HepG2 (cell line): Measurements from ENCODE around the gene PRDM15. TPM values are rescaled to one million over a fixed set of nuclear protein-coding genes. Genes with fewer than 3 reads are reported as not detected.

Experiments used
- ARHGAP35 ChIP-seq: sonication (generic); formaldehyde crosslinking; IDR thresholded peaks from 2 replicates; pipeline ENCODE4 v1.9.0; 2022; ENCODE audit warnings: mild to moderate bottlenecking, inconsistent platforms, moderate library complexity, missing genetic modification reagents, borderline replicate concordance
- FOXO1 ChIP-seq: sonication (generic); formaldehyde crosslinking; IDR thresholded peaks from 2 replicates; pipeline ENCODE4 v1.4.0; 2020; ENCODE audit warnings: missing genetic modification reagents
- NFE2L2 ChIP-seq: fragments of 150-350 bp; IDR thresholded peaks from 2 replicates; pipeline ENCODE4 v1.6.1; 2014; ENCODE audit warnings: low read length
- NFYC ChIP-seq: IDR thresholded peaks from 2 replicates; pipeline ENCODE4 v1.6.1; 2016; ENCODE audit warnings: missing genetic modification reagents, missing compliant biosample characterization
- RARA ChIP-seq: IDR thresholded peaks from 2 replicates; pipeline ENCODE4 v1.6.1; 2016; ENCODE audit warnings: missing genetic modification reagents, missing compliant biosample characterization
- RNF2 ChIP-seq: fragments of 450-650 bp; conservative IDR thresholded peaks from 2 replicates; pipeline ENCODE4 v1.6.1; 2016; ENCODE audit warnings: low read depth
- RORA ChIP-seq: sonication (generic); formaldehyde crosslinking; IDR thresholded peaks from 2 replicates; pipeline ENCODE4 v1.5.0; 2020; ENCODE audit warnings: mild to moderate bottlenecking, missing genetic modification reagents, moderate library complexity
- STAG1 ChIP-seq: sonication (generic); formaldehyde crosslinking; IDR thresholded peaks from 2 replicates; pipeline ENCODE4 v1.4.0; 2020; ENCODE audit warnings: missing genetic modification reagents
- THAP11 ChIP-seq: IDR thresholded peaks from 2 replicates; pipeline ENCODE4 v1.6.1; 2016; ENCODE audit warnings: missing biosample characterization, missing genetic modification reagents
- ZNF234 ChIP-seq: sonication (generic); formaldehyde crosslinking; conservative IDR thresholded peaks from 2 replicates; pipeline ENCODE4 v1.5.1; 2020; ENCODE audit warnings: mild to moderate bottlenecking, missing genetic modification reagents
- ZNF337 ChIP-seq: sonication (generic); formaldehyde crosslinking; IDR thresholded peaks from 2 replicates; pipeline ENCODE4 v1.5.1; 2020; ENCODE audit warnings: missing genetic modification reagents, low read depth, mild to moderate bottlenecking, borderline replicate concordance
- ZNF383 ChIP-seq: sonication (generic); formaldehyde crosslinking; IDR thresholded peaks from 2 replicates; pipeline ENCODE4 v1.4.0; 2020; ENCODE audit warnings: missing genetic modification reagents, mild to moderate bottlenecking, borderline replicate concordance
- ZNF781 ChIP-seq: sonication (generic); formaldehyde crosslinking; IDR thresholded peaks from 2 replicates; pipeline ENCODE4 v1.5.1; 2020; ENCODE audit warnings: borderline replicate concordance, mild to moderate bottlenecking, missing genetic modification reagents; ENCODE audit errors: not compliant biosample characterization
- polyA plus RNA-seq, 8 experiments: library from polyadenylated mRNA; depleted of rRNA in 3 of 8; stranded (reverse) in 7 of 8; unstranded in 1 of 8; fragments of >200 nt; fragmentation: Illumina TruSeq in 4 of 8; extraction: Trizol in 4 of 8; gene quantifications; 2 replicates each; pipeline versions ENCODE4 v1.2.1 to v1.2.3, GENCODE V29; 2011 to 2016; ENCODE audit warnings: low read depth in 4 of 8, missing spikeins in 1 of 8, mixed read lengths in 1 of 8; ENCODE audit not compliant: insufficient read depth in 1 of 8
- total RNA-seq, 5 experiments: library from RNA; depleted of rRNA; stranded (reverse); fragments of >200 nt; fragmentation: Illumina TruSeq; extraction: Trizol; gene quantifications; 2 replicates each; pipeline ENCODE4 v1.2.3, GENCODE V29; 2016; ENCODE audit warnings: low read depth in 1 of 5
- TF ChIP-seq, protein P1 (sequence below): sonication (generic); formaldehyde crosslinking; IDR thresholded peaks from 2 replicates; pipeline ENCODE4 v1.5.0; 2020; ENCODE audit warnings: mild to moderate bottlenecking, missing genetic modification reagents, borderline replicate concordance
- TF ChIP-seq, protein P2 (sequence below): sonication (generic); formaldehyde crosslinking; IDR thresholded peaks from 2 replicates; pipeline ENCODE4 v1.4.0; 2020; ENCODE audit warnings: mild to moderate bottlenecking, missing genetic modification reagents
- TF ChIP-seq, protein P3 (sequence below): sonication (generic); formaldehyde crosslinking; IDR thresholded peaks from 2 replicates; pipeline ENCODE4 v1.4.0; 2020; ENCODE audit warnings: missing genetic modification reagents
- TF ChIP-seq, protein P4 (sequence below): sonication (generic); formaldehyde crosslinking; IDR thresholded peaks from 2 replicates; pipeline ENCODE4 v1.8.0; 2022; ENCODE audit warnings: low read depth, missing genetic modification reagents

Gene PRDM15
- total and polyA plus RNA-seq, 2 of the 13 experiments (the other 11 are each of a cell fraction or from before 2014, with no cell fraction given): 4.0 to 6.9 TPM

DNA sequence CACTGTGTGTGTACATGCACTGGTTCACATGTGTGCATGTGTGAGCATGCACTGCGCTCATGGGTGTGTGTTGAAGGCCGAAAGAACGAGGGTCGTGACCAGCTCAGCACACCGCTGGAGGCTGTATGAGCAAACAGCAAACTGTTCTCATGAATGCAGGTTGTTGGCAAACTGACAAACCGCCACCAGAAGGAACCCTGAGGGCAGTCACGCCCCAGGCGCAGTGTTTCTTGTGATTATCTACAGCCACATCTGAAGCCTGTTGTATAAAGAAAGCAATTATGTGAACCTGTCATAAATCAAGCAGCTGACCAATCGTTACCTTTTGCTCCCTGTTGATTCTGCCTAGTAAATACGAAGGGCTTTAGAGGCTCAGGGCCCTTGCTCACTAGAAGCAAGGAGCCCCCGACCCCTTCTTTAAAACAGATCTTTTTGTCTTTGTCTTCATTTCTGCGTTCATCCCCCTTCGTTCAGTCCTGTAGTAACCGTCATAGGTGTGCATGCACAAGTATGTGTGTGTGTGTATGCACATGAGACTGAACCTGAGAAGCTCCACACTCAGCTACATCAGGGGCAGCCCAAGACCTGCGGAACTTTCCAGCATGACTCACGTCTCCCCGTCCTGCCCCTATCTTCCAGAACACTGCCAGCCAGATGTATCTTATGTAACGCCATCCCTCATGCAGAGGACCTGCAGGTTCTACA is 95.5 kb downstream of the PRDM15 start (continued):
- TF ChIP-seq, protein P1, sequence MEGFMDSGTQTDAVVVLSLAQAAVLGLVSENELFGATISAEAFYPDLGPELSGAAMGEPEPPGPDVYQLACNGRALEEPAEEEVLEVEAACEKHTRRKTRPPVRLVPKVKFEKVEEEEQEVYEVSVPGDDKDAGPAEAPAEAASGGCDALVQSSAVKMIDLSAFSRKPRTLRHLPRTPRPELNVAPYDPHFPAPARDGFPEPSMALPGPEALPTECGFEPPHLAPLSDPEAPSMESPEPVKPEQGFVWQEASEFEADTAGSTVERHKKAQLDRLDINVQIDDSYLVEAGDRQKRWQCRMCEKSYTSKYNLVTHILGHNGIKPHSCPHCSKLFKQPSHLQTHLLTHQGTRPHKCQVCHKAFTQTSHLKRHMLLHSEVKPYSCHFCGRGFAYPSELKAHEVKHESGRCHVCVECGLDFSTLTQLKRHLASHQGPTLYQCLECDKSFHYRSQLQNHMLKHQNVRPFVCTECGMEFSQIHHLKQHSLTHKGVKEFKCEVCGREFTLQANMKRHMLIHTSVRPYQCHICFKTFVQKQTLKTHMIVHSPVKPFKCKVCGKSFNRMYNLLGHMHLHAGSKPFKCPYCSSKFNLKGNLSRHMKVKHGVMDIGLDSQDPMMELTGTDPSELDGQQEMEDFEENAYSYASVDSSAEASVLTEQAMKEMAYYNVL (CRISPR knock-in tag): no peak
- TF ChIP-seq FOXO1 (CRISPR knock-in tag) (no peak; the same call in 1 of the 2 replicates), ARHGAP35 (CRISPR knock-in tag) (no peak), NFE2L2 (no peak), RORA (CRISPR knock-in tag) (no peak), NFYC (CRISPR knock-in tag) (no peak), STAG1 (CRISPR knock-in tag) (no peak), RNF2 (no peak), THAP11 (CRISPR knock-in tag) (no peak), RARA (CRISPR knock-in tag) (peak; percentile 27), ZNF781 (CRISPR knock-in tag) (no peak), ZNF337 (CRISPR knock-in tag) (no peak), ZNF234 (CRISPR knock-in tag) (no peak), ZNF383 (CRISPR knock-in tag) (no peak)
- TF ChIP-seq, protein P2, sequence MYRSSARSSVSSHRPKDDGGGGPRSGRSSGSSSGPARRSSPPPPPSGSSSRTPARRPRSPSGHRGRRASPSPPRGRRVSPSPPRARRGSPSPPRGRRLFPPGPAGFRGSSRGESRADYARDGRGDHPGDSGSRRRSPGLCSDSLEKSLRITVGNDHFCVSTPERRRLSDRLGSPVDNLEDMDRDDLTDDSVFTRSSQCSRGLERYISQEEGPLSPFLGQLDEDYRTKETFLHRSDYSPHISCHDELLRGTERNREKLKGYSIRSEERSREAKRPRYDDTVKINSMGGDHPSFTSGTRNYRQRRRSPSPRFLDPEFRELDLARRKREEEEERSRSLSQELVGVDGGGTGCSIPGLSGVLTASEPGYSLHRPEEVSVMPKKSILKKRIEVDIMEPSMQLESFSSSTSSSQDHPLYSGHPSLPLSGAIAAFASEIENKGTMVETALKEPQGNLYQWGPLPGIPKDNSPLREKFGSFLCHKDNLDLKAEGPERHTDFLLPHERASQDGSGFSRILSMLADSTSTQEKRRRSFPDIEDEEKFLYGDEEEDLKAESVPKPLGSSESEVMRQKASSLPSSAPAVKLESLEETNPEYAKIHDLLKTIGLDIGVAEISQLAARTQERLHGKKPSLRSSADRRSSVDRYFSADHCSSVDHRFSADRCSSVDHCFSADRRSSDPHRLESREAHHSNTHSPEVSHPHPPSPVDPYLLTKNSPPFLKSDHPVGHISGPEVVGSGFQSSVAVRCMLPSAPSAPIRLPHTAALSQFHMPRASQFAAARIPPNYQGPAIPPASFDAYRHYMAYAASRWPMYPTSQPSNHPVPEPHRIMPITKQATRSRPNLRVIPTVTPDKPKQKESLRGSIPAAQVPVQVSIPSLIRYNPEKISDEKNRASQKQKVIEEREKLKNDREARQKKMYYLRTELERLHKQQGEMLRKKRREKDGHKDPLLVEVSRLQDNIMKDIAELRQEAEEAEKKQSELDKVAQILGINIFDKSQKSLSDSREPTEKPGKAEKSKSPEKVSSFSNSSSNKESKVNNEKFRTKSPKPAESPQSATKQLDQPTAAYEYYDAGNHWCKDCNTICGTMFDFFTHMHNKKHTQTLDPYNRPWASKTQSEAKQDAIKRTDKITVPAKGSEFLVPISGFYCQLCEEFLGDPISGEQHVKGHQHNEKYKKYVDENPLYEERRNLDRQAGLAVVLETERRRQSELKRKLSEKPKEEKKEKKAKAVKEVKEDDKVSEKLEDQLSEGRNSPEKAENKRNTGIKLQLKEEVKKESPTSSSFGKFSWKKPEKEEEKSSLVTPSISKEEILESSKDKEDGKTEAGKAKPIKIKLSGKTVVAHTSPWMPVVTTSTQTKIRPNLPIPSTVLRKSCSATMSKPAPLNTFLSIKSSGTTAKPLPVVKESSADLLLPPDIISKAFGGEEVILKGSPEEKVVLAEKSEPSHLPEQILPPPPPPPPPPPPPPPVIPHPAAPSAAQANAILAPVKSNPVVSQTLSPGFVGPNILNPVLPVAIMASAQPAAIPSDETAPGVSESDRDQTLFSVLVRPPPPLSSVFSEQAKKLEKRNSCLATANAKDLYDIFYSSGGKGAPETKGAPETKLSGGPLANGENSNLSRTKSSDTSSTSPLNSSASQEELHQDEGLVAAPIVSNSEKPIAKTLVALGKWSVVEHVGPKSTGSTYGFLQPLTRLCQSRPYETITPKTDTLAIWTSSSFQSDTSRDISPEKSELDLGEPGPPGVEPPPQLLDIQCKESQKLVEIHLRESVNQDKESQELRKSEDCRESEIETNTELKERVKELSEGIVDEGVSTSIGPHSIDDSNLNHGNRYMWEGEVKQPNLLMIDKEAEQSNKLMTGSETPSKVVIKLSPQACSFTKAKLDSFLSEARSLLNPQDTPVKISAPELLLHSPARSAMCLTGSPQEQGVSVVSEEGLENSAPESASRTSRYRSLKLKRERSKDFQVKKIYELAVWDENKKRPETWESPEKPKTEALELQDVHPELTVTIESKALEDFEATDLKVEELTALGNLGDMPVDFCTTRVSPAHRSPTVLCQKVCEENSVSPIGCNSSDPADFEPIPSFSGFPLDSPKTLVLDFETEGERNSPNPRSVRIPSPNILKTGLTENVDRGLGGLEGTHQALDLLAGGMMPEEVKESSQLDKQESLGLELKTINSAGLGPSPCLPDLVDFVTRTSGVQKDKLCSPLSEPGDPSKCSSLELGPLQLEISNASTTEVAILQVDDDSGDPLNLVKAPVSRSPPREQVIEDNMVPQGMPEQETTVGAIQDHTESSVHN (CRISPR knock-in tag): no peak
- TF ChIP-seq, protein P3, sequence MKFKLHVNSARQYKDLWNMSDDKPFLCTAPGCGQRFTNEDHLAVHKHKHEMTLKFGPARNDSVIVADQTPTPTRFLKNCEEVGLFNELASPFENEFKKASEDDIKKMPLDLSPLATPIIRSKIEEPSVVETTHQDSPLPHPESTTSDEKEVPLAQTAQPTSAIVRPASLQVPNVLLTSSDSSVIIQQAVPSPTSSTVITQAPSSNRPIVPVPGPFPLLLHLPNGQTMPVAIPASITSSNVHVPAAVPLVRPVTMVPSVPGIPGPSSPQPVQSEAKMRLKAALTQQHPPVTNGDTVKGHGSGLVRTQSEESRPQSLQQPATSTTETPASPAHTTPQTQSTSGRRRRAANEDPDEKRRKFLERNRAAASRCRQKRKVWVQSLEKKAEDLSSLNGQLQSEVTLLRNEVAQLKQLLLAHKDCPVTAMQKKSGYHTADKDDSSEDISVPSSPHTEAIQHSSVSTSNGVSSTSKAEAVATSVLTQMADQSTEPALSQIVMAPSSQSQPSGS: no peak
- TF ChIP-seq, protein P4, sequence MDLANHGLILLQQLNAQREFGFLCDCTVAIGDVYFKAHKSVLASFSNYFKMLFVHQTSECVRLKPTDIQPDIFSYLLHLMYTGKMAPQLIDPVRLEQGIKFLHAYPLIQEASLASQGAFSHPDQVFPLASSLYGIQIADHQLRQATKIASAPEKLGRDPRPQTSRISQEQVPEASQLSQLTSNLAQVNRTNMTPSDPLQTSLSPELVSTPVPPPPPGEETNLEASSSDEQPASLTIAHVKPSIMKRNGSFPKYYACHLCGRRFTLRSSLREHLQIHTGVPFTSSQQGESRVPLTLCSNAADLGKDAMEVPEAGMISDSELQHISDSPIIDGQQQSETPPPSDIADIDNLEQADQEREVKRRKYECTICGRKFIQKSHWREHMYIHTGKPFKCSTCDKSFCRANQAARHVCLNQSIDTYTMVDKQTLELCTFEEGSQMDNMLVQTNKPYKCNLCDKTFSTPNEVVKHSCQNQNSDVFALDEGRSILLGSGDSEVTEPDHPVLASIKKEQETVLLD (CRISPR knock-in tag): no peak
